ENCODE data around the gene KLHL29. TPM values are rescaled to one million over a fixed set of nuclear protein-coding genes. Genes with fewer than 3 reads are reported as not detected.

KLHL29 gene
- total RNA-seq, 1 donor from 2014 or later, result 5.5 TPM

- no peak overlapping the region for H3K9ac ChIP-seq (ENCODE audit: low read length)
- FAIRE-seq, result no peak
- H3K27me3 Mint-ChIP-seq (ENCODE audit: low read depth, unreplicated experiment), result no peaks in the 10 kb centered on the region
- peaks cover 4% of the 10 kb centered on the region for H3K9me3 Mint-ChIP-seq (ENCODE audit: unreplicated experiment)
- H3K4me3 Mint-ChIP-seq (ENCODE audit: unreplicated experiment), result no peak overlapping the region
- no peak overlapping the region for H3K4me2 ChIP-seq (ENCODE audit: low read length)
- H3K4me3 ChIP-seq (ENCODE audit: insufficient read depth, low read depth, low read length), result no peak overlapping the region
- H4K20me1 ChIP-seq (ENCODE audit: insufficient read depth, low read length), result no peaks in the 10 kb centered on the region
- H3K27ac Mint-ChIP-seq (ENCODE audit: unreplicated experiment), result no peak overlapping the region
- no peaks in the 10 kb centered on the region for H3K9me3 ChIP-seq (ENCODE audit: insufficient read depth, low read depth, low read length)
- no peak for TF ChIP-seq EZH2 (IDR thresholded peaks at IDR 0.05; ENCODE audit: insufficient read depth, low read length)
- no peak for TF ChIP-seq CTCF (IDR thresholded peaks at IDR 0.05; ENCODE audit: insufficient read depth, low read depth, low read length)
- H3K4me1 ChIP-seq (ENCODE audit: insufficient read depth, low read length), result no peaks in the 10 kb centered on the region
- DNase-seq (ENCODE audit: low read depth), result peak; percentile 24
- no peaks in the 10 kb centered on the region for H3K4me1 Mint-ChIP-seq (ENCODE audit: low read depth, unreplicated experiment)
- H3K79me2 ChIP-seq (ENCODE audit: insufficient read depth, low read length), result no peaks in the 10 kb centered on the region
- no peak overlapping the region for H2AFZ ChIP-seq (ENCODE audit: low read depth, low read length)
- peaks cover 8% of the 10 kb centered on the region for H3K36me3 Mint-ChIP-seq (ENCODE audit: low read depth, unreplicated experiment)
- H3K27ac ChIP-seq (ENCODE audit: low read depth, low read length), result no peak overlapping the region
- no peaks in the 10 kb centered on the region for H3K27me3 ChIP-seq (ENCODE audit: insufficient read depth, low read length)
- peaks cover 2% of the 10 kb centered on the region for H3K36me3 ChIP-seq (ENCODE audit: insufficient read depth, low read length)
These were observed 360.7 kb downstream of the KLHL29 start for GRCh38 chr2:23745726-23746105.

- no peak overlapping the region for H2AFZ ChIP-seq (ENCODE audit: low read depth, low read length)
- Mint-ChIP-seq H3K27ac (ENCODE audit: unreplicated experiment) (no peak overlapping the region), H3K4me3 (ENCODE audit: unreplicated experiment) (no peak overlapping the region), H3K36me3 (ENCODE audit: low read depth, unreplicated experiment) (peaks cover 7% of the 10 kb centered on the region), H3K27me3 (ENCODE audit: low read depth, unreplicated experiment) (no peaks in the 10 kb centered on the region), H3K9me3 (ENCODE audit: unreplicated experiment) (peaks cover 3% of the 10 kb centered on the region), H3K4me1 (ENCODE audit: low read depth, unreplicated experiment) (no peaks in the 10 kb centered on the region)
- DNase-seq (ENCODE audit: low read depth), result no peak
- FAIRE-seq, result no peak
- no peak overlapping the region for H3K9ac ChIP-seq (ENCODE audit: low read length)
- no peaks in the 10 kb centered on the region for H4K20me1 ChIP-seq (ENCODE audit: insufficient read depth, low read length)
- H3K4me1 ChIP-seq (ENCODE audit: insufficient read depth, low read length), result no peaks in the 10 kb centered on the region
- no peaks in the 10 kb centered on the region for H3K9me3 ChIP-seq (ENCODE audit: insufficient read depth, low read depth, low read length)
- H3K4me2 ChIP-seq (ENCODE audit: low read length), result no peak overlapping the region
- no peak for TF ChIP-seq EZH2 (IDR thresholded peaks at IDR 0.05; ENCODE audit: insufficient read depth, low read length)
- TF ChIP-seq CTCF (IDR thresholded peaks at IDR 0.05; ENCODE audit: insufficient read depth, low read depth, low read length), result no peak
- H3K79me2 ChIP-seq (ENCODE audit: insufficient read depth, low read length), result no peaks in the 10 kb centered on the region
- H3K27me3 ChIP-seq (ENCODE audit: insufficient read depth, low read length), result no peaks in the 10 kb centered on the region
- H3K27ac ChIP-seq (ENCODE audit: low read depth, low read length), result no peak overlapping the region
- no peak overlapping the region for H3K4me3 ChIP-seq (ENCODE audit: insufficient read depth, low read depth, low read length)
- peaks cover 4% of the 10 kb centered on the region for H3K36me3 ChIP-seq (ENCODE audit: insufficient read depth, low read length)
These were observed 361.3 kb downstream of the KLHL29 start for GRCh38 chr2:23746141-23746863.

GRCh38 chr2:23751747-23752265 lies 366.8 kb downstream of the KLHL29 start:
- H3K36me3 ChIP-seq (ENCODE audit: insufficient read depth, low read length), result peaks cover 4% of the 10 kb centered on the region
- FAIRE-seq (peak; percentile 56), DNase-seq (ENCODE audit: low read depth) (peak; percentile 47)
- H3K4me3 ChIP-seq (ENCODE audit: insufficient read depth, low read depth, low read length), result no peak overlapping the region
- H4K20me1 ChIP-seq (ENCODE audit: insufficient read depth, low read length), result no peaks in the 10 kb centered on the region
- H3K9me3 ChIP-seq (ENCODE audit: insufficient read depth, low read depth, low read length), result no peaks in the 10 kb centered on the region
- H3K4me3 Mint-ChIP-seq (ENCODE audit: unreplicated experiment), result no peak overlapping the region
- no peaks in the 10 kb centered on the region for H3K79me2 ChIP-seq (ENCODE audit: insufficient read depth, low read length)
- H3K27ac ChIP-seq (ENCODE audit: low read depth, low read length), result no peak overlapping the region
- H3K27ac Mint-ChIP-seq (ENCODE audit: unreplicated experiment), result no peak overlapping the region
- no peak overlapping the region for H3K4me2 ChIP-seq (ENCODE audit: low read length)
- H3K4me1 Mint-ChIP-seq (ENCODE audit: low read depth, unreplicated experiment), result peaks cover 13% of the 10 kb centered on the region
- H3K9ac ChIP-seq (ENCODE audit: low read length), result no peak overlapping the region
- no peaks in the 10 kb centered on the region for H3K27me3 ChIP-seq (ENCODE audit: insufficient read depth, low read length)
- H3K36me3 Mint-ChIP-seq (ENCODE audit: low read depth, unreplicated experiment), result peaks cover 2% of the 10 kb centered on the region
- H2AFZ ChIP-seq (ENCODE audit: low read depth, low read length), result no peak overlapping the region
- H3K9me3 Mint-ChIP-seq (ENCODE audit: unreplicated experiment), result no peaks in the 10 kb centered on the region
- no peaks in the 10 kb centered on the region for H3K4me1 ChIP-seq (ENCODE audit: insufficient read depth, low read length)
- no peaks in the 10 kb centered on the region for H3K27me3 Mint-ChIP-seq (ENCODE audit: low read depth, unreplicated experiment)
- no peak for TF ChIP-seq CTCF (IDR thresholded peaks at IDR 0.05; ENCODE audit: insufficient read depth, low read depth, low read length)
- TF ChIP-seq EZH2 (IDR thresholded peaks at IDR 0.05; ENCODE audit: insufficient read depth, low read length), result no peak
